ENCODE results near the gene LAD1.

LAD1 gene

DNA sequence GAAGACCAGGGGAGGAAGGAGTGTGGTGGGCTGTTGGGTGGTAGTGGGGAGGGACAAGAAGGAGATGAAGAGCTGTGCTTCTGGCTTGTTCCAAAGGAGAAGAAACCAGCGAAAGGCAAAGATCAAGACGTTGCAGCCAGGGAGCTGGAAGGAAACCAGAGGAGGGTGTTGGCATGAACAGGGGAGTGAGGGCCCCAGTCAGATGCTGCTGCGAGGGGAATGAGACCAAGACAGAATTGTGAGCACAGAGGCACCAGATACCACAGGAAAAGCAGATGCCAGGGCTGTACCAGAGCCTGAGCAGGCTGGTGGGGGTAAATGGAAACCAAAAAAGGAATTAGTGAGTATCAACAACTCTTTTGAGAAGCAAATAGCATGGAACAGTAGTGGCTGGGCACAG is 6.0 kb downstream of the LAD1 start:
- no peaks in the 10 kb centered on the region for H3K36me3 ChIP-seq (ENCODE audit: control insufficient read depth, insufficient read depth, low read length)
- no CpG with 5 or more reads among the region's 3 CpGs for WGBS (ENCODE audit: insufficient coverage, insufficient read length)
- H3K4me1 ChIP-seq (ENCODE audit: control insufficient read depth, insufficient read depth, low read length) = peaks cover 6% of the 10 kb centered on the region
- no peak overlapping the region for H3K4me3 ChIP-seq (ENCODE audit: low read length)
- H3K9me3 ChIP-seq (ENCODE audit: control insufficient read depth, insufficient read depth, low read length) = no peaks in the 10 kb centered on the region
- no peak for DNase-seq (ENCODE audit: low read depth, low spot score)
- H3K27ac ChIP-seq (ENCODE audit: low read length) = no peak overlapping the region
- no peaks in the 10 kb centered on the region for H3K27me3 ChIP-seq (ENCODE audit: control insufficient read depth, insufficient read depth, low read length)

DNA sequence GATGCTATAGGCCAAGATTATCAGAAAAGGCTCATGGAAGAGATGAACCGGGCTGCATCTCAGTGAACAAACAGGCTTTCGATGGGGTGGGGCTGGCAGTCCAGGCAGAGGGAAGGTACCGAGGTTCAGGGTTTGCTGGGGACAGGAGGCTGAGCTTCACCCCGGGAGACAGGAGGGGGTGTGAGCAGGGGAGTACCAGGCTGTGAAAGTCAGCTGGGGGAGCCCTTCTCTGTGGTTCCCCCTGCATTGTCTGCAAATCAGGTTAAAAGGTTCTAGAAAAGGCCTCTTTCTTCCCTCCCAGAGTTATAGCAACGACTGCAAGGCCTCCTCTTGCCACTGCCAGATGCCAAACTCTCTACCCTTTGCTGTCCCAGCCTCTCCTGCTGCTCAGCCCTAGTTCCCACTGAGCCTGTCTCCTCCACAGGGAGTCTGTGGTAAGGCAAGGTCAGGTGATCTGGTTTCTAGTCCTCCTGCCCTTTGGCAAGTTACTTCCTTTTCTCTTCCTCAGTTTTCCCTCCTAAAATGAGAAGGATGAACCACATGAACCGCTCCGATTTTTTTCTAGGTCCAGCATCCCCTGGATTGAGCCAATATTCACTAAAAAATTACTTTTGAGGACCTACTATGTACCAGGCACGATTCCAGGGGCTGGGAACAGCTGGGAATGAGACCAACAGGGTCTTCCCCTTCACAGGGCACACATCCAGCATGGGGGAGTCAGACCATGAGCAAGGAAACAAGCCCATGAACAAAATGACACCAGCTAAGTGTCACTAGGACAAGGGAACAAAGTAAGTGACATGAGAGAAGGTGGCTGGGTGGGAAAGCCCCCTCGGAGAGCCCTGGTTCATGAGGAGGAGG is 7.2 kb downstream of the LAD1 start:
- H3K27me3 ChIP-seq (ENCODE audit: control insufficient read depth, insufficient read depth, low read length) = no peaks in the 10 kb centered on the region
- WGBS (ENCODE audit: insufficient coverage, insufficient read length) = no CpG with 5 or more reads among the region's 9 CpGs

DNA sequence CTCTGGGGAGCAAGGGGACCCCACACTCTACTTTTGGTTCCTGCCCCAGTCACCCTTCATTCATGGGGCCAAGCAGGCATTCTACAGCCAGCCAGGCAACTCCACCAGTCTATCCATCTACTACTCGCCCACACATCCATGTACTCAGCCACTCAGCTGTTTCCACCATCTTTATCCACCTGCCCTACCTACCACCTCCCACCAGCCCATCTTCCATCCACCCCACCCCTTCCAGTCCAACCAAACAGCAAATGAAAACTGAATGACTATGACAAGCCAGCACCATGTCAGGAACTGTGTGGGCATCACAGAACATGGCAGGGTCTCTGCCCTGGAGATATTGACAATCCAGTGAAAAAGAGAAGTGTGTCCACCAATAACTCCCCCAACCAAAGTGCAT is 7.9 kb downstream of the LAD1 start:
- no peaks in the 10 kb centered on the region for H3K36me3 ChIP-seq (ENCODE audit: control insufficient read depth, insufficient read depth, low read length)
- no peaks in the 10 kb centered on the region for H3K27me3 ChIP-seq (ENCODE audit: control insufficient read depth, insufficient read depth, low read length)
- H3K27ac ChIP-seq (ENCODE audit: low read length) = no peak overlapping the region
- WGBS (ENCODE audit: insufficient coverage, insufficient read length) = no CpG with 5 or more reads among the region's 1 CpG
- H3K4me1 ChIP-seq (ENCODE audit: control insufficient read depth, insufficient read depth, low read length) = peaks cover 6% of the 10 kb centered on the region
- DNase-seq (ENCODE audit: low read depth, low spot score) = no peak
- H3K4me3 ChIP-seq (ENCODE audit: low read length) = no peak overlapping the region
- no peaks in the 10 kb centered on the region for H3K9me3 ChIP-seq (ENCODE audit: control insufficient read depth, insufficient read depth, low read length)

More for the DNA sequence above, 7.2 kb downstream of the LAD1 start:
- Histone ChIP-seq H3K36me3 (ENCODE audit: control insufficient read depth, insufficient read depth, low read length) (no peaks in the 10 kb centered on the region), H3K9me3 (ENCODE audit: control insufficient read depth, insufficient read depth, low read length) (no peaks in the 10 kb centered on the region), H3K27ac (ENCODE audit: low read length) (no peak overlapping the region), H3K4me1 (ENCODE audit: control insufficient read depth, insufficient read depth, low read length) (peaks cover 6% of the 10 kb centered on the region), H3K4me3 (ENCODE audit: low read length) (no peak overlapping the region)
- DNase-seq (ENCODE audit: low read depth, low spot score) = no peak

DNA sequence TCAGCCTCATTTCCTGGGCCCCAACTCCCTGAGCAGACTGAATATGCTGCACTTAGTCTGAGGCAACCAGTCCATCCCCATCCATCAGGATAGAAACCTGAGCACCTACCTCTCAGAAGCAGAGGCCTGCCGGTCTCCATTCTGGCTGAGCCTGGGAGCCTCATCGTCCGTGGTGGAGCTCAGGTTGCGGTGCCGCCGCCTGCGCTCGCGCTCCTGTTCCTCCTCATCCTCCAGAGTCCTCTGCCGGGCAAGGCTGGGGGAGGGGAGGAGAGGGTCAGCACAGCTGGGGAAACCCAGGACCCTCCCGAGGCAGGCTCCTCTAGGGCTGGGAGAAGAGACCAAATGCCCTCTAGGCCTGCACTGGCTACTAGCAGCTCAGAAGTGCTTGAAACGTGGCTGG is 10.1 kb downstream of the LAD1 start:
- H3K27me3 ChIP-seq (ENCODE audit: control insufficient read depth, insufficient read depth, low read length) = no peaks in the 10 kb centered on the region
- peaks cover 3% of the 10 kb centered on the region for H3K4me1 ChIP-seq (ENCODE audit: control insufficient read depth, insufficient read depth, low read length)
- WGBS (ENCODE audit: insufficient coverage, insufficient read length) = no CpG with 5 or more reads among the region's 12 CpGs
- no peak overlapping the region for H3K4me3 ChIP-seq (ENCODE audit: low read length)
- H3K9me3 ChIP-seq (ENCODE audit: control insufficient read depth, insufficient read depth, low read length) = no peaks in the 10 kb centered on the region
- H3K36me3 ChIP-seq (ENCODE audit: control insufficient read depth, insufficient read depth, low read length) = no peaks in the 10 kb centered on the region
- no peak for DNase-seq (ENCODE audit: low read depth, low spot score)
- no peak overlapping the region for H3K27ac ChIP-seq (ENCODE audit: low read length)

DNA sequence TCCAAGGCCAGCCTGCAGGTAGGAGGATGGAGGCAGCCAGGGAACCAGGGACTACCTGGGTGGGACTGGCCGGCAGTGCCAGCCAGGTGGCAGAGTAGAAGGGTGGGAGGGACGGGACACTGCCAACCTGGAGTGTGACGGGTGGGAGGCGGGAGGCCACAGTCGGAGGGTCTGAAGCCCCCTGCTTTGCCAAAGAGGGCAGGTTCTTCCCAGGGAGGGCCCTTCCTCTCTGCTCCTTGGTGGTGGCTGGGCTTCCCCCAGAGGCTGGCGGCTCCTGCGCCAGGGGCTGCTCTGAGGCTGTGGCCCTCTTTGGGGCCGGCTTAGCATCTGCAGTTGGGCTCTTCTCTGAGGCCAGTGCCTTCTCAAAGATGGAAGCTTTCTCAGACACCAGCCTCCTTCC is 12.9 kb downstream of the LAD1 start:
- no peak for DNase-seq (ENCODE audit: low read depth, low spot score)
- no CpG with 5 or more reads among the region's 8 CpGs for WGBS (ENCODE audit: insufficient coverage, insufficient read length)

DNA sequence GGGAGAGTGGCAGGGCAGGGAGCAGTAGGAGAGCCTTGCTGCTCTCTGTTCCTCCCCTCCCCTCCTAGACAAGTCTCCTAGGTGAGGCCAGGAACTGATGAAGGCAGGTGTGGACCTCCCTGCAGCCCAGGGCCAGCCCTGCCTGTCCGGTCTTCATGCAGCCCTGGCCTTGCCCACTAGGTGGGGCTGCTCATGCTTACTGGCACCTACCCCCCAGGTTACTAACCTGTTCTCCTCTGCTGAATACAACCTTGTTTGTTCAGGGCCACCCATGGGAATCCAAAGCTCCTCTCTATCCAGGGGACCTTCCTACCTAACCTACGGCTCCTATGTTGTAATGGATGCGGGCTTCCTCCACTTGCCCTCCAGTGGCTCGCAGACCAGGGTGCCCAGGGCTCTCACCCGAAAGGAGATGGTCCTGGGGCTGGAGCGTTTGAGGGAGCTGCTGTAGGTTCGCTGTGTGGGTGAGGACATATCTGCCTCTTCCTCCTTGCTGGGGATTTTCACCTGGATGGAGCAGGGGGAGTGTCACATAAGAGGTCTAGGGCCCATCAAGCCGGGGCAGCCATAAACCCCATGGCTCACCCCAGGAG is 13.7 kb downstream of the LAD1 start:
- Histone ChIP-seq H3K27ac (ENCODE audit: low read length) (no peak overlapping the region), H3K27me3 (ENCODE audit: control insufficient read depth, insufficient read depth, low read length) (no peaks in the 10 kb centered on the region), H3K4me3 (ENCODE audit: low read length) (no peak overlapping the region), H3K4me1 (ENCODE audit: control insufficient read depth, insufficient read depth, low read length) (0 out of 2 replicates have a peak, but pooled peaks cover 1% of the 10 kb centered on the region), H3K36me3 (ENCODE audit: control insufficient read depth, insufficient read depth, low read length) (peaks cover 4% of the 10 kb centered on the region; the same call in 1 of the 2 replicates), H3K9me3 (ENCODE audit: control insufficient read depth, insufficient read depth, low read length) (no peaks in the 10 kb centered on the region)
- DNase-seq (ENCODE audit: low read depth, low spot score) = peak; percentile 41
- no CpG with 5 or more reads among the region's 8 CpGs for WGBS (ENCODE audit: insufficient coverage, insufficient read length)

More for the DNA sequence above, 12.9 kb downstream of the LAD1 start:
- Histone ChIP-seq H3K27ac (ENCODE audit: low read length) (no peak overlapping the region), H3K4me3 (ENCODE audit: low read length) (no peak overlapping the region), H3K4me1 (ENCODE audit: control insufficient read depth, insufficient read depth, low read length) (0 out of 2 replicates have a peak, but pooled peaks cover 1% of the 10 kb centered on the region), H3K27me3 (ENCODE audit: control insufficient read depth, insufficient read depth, low read length) (no peaks in the 10 kb centered on the region), H3K9me3 (ENCODE audit: control insufficient read depth, insufficient read depth, low read length) (no peaks in the 10 kb centered on the region), H3K36me3 (ENCODE audit: control insufficient read depth, insufficient read depth, low read length) (peaks cover 4% of the 10 kb centered on the region; the same call in 1 of the 2 replicates)

DNA sequence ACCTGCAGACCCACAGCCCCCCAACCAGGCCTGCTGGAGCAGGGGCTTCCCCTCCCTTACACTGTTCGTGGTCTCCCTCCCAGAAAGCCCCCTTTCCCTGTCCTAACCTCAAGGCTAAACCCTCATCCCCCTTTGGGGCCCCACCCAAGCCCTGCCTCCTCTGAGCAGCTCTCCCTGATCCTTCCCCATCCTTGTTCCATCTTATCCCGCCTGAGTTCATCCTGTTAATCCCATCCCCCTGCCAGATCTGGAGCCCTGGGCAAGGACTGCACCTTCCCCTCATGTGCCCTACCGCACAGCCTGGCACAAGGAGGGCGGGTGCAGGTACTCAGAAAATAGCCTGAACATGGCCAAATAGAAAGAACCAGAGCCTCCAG is 14.7 kb downstream of the LAD1 start:
- no peak for DNase-seq (ENCODE audit: low read depth, low spot score)
- peaks cover 3% of the 10 kb centered on the region; the same call in 1 of the 2 replicates for H3K4me1 ChIP-seq (ENCODE audit: control insufficient read depth, insufficient read depth, low read length)
- no peak overlapping the region for H3K4me3 ChIP-seq (ENCODE audit: low read length)
- no peak overlapping the region for H3K27ac ChIP-seq (ENCODE audit: low read length)
- H3K36me3 ChIP-seq (ENCODE audit: control insufficient read depth, insufficient read depth, low read length) = peaks cover 4% of the 10 kb centered on the region; the same call in 1 of the 2 replicates
- H3K27me3 ChIP-seq (ENCODE audit: control insufficient read depth, insufficient read depth, low read length) = no peaks in the 10 kb centered on the region
- H3K9me3 ChIP-seq (ENCODE audit: control insufficient read depth, insufficient read depth, low read length) = no peaks in the 10 kb centered on the region
- WGBS (ENCODE audit: insufficient coverage, insufficient read length) = no CpG with 5 or more reads among the region's 4 CpGs

DNA sequence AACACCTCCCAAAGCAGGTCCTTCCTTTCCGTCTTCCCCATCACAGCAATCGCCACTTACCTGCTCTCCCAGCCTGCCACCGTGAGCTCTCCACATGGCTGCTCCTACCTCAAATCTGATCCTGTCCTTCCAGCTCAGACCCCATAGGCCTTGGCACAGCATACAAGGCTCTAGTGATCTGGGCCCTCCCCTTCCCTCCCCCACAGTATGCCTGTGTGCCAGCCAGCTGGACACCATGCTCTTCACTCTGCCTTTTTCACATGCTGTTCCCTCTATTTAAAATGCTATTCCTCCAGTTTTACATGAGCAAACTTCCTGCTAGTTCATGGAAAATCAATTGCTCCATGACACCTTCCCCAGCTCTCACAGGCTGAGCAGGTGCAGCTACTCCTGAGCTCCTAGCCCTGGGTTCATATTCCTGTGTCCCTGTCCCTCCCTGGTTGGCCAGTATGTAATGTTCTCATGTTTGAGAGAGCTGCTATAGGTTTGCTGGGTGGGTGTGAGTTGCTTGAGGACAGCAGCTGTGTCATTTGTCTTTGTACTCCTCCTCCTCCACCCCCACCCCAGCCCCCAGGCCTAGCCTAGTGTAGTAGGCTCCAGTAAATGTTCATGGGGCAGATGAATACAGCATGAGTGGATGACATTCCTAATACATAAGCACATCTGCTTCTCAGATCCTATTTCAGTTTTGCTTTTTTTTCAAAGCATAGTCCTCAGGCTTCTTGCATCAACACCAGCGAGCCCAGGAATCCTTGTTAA is 15.3 kb downstream of the LAD1 start:
- Histone ChIP-seq H3K4me3 (ENCODE audit: low read length) (no peak overlapping the region), H3K9me3 (ENCODE audit: control insufficient read depth, insufficient read depth, low read length) (no peaks in the 10 kb centered on the region), H3K27me3 (ENCODE audit: control insufficient read depth, insufficient read depth, low read length) (no peaks in the 10 kb centered on the region), H3K4me1 (ENCODE audit: control insufficient read depth, insufficient read depth, low read length) (peaks cover 3% of the 10 kb centered on the region; the same call in 1 of the 2 replicates), H3K27ac (ENCODE audit: low read length) (no peak overlapping the region), H3K36me3 (ENCODE audit: control insufficient read depth, insufficient read depth, low read length) (peaks cover 4% of the 10 kb centered on the region; the same call in 1 of the 2 replicates)
- DNase-seq (ENCODE audit: low read depth, low spot score) = no peak
- WGBS (ENCODE audit: insufficient coverage, insufficient read length) = no CpG with 5 or more reads among the region's 4 CpGs

DNA sequence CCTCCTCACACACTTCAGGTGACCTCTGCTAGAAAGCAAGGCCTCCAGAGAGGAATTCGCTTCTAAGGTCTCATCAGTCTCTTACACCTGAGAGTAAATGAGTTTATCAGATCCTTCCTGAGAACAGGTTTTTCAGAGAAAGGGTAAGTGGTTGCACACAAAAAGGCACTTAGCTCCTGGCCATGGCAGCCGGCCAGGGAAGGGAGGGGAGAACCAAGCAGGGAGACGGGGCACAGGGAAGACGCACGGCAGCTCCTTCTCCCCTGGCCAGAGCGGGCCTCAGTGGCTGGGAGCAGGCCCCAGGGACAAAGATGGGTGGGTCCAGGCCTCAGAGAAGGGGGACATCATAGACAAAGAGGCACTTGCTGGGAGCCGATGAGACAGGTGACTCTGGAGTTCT is 18.0 kb downstream of the LAD1 start:
- no peak overlapping the region for H3K27ac ChIP-seq (ENCODE audit: low read length)

DNA sequence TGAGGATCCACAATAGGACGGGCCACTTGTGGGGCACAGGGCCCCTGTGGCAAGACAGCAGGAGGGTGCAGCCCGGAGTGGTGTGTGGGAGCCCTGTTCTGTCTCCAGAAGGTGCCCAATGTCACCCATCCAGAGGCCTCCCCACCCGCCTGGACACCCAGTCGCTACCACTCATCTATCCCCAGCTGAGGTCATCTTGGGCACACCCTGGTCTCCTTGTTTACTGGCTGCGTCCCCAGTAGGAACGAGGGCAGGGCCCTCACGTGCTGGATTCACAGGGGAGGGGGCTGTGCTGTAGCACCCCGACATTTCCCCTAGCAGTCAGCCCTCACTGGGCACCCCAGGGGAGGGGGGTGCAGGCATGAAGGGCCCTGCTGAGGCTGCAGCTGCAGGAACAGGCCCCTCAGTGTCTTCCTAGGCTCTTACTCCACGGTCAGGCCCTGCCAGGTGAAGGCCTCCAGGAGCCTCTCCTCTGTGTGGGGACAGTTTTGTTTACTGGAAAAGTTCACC is 19.3 kb downstream of the LAD1 start:
- Histone ChIP-seq H3K4me1 (ENCODE audit: control insufficient read depth, insufficient read depth, low read length) (peaks cover 21% of the 10 kb centered on the region), H3K27ac (ENCODE audit: low read length) (no peak overlapping the region), H3K9me3 (ENCODE audit: control insufficient read depth, insufficient read depth, low read length) (no peaks in the 10 kb centered on the region), H3K36me3 (ENCODE audit: control insufficient read depth, insufficient read depth, low read length) (peaks cover 4% of the 10 kb centered on the region; the same call in 1 of the 2 replicates), H3K4me3 (ENCODE audit: low read length) (no peak overlapping the region), H3K27me3 (ENCODE audit: control insufficient read depth, insufficient read depth, low read length) (no peaks in the 10 kb centered on the region)
- WGBS (ENCODE audit: insufficient coverage, insufficient read length) = no CpG with 5 or more reads among the region's 9 CpGs
- no peak for DNase-seq (ENCODE audit: low read depth, low spot score)

More for the DNA sequence above, 18.0 kb downstream of the LAD1 start:
- WGBS (ENCODE audit: insufficient coverage, insufficient read length) = no CpG with 5 or more reads among the region's 7 CpGs
- no peak overlapping the region for H3K4me3 ChIP-seq (ENCODE audit: low read length)
- H3K9me3 ChIP-seq (ENCODE audit: control insufficient read depth, insufficient read depth, low read length) = no peaks in the 10 kb centered on the region
- H3K4me1 ChIP-seq (ENCODE audit: control insufficient read depth, insufficient read depth, low read length) = peaks cover 11% of the 10 kb centered on the region
- no peaks in the 10 kb centered on the region for H3K27me3 ChIP-seq (ENCODE audit: control insufficient read depth, insufficient read depth, low read length)
- peaks cover 4% of the 10 kb centered on the region; the same call in 1 of the 2 replicates for H3K36me3 ChIP-seq (ENCODE audit: control insufficient read depth, insufficient read depth, low read length)
- no peak for DNase-seq (ENCODE audit: low read depth, low spot score)
